Measurements from ENCODE around the gene LHX6.

LHX6 gene

DNA sequence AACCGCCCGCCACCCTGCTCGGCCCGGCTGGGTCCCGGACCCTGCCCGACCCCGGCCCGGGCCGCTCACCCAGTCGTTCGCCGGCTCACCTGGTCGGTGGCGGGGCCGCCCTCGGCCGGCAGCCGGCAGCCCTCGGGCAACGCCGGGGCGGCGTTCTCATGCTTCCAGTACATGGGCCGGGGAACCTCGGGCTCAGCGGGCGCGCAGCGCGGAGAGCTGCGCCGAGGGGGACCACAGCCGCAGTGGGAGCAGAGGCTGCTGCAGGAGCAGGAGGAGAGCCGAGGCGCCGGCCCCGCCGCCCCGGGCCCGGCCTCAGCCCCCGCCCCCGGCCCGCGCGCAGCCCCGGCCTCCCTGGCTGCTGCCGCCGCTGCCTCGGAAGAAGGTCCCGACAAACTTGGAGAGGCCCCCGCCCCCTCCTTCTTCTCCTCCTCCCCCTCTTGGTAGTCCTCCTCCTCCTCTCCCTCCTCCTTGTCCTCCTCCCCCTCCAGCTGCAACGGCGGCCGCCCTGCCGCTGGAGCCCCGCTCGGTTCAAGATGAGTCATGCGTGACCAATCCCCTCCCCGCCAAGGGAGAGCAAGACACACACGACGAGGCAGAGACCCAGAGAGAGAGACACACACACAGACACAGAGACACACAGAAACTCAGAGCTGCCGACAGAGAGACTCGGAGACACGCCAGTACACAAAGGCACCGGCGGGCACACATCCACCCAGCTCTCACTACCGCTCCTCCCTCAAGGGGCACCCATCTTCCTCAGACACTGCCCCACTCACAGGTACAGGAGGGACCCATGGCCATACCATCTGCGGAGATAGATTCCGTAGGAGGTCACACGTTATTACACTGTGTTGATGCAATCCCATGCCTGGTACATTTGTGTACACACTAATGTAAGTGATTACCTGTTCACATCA lies at the start of gene LHX6:
Gene LHX6, minus strand, starts transcription at position 390 of the 917 bp plus-strand sequence. Its CDS starts 217 bp downstream, at position 173.
- DNase-seq = no peak

- DNase-seq = no peak
Measured at GRCh38 chr9:122277285-122277897, 48.6 kb upstream of the LHX6 start.

DNA sequence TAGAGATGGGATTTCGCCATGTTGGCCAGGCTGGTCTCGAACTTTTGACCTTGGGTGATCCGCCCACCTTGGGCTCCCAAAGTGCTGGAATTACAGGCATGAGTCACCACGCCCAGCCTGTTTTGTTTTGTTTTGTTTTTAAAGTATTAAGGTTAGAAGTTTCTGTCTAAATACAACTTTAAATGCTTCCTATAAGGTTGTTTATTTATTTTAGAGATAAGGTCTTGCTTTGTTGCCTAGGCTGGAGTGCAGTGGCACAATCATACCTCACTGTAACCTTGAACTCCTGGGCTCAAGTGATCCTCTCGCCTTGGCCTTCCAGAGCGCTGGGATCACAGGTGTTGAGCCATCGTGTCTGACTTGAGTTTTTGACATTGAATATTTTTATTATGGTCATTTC lies 47.3 kb upstream of the LHX6 start:
- no peak for DNase-seq

GRCh38 chr9:122274055-122274454 lies 45.3 kb upstream of the LHX6 start:
- no peak for DNase-seq

DNA sequence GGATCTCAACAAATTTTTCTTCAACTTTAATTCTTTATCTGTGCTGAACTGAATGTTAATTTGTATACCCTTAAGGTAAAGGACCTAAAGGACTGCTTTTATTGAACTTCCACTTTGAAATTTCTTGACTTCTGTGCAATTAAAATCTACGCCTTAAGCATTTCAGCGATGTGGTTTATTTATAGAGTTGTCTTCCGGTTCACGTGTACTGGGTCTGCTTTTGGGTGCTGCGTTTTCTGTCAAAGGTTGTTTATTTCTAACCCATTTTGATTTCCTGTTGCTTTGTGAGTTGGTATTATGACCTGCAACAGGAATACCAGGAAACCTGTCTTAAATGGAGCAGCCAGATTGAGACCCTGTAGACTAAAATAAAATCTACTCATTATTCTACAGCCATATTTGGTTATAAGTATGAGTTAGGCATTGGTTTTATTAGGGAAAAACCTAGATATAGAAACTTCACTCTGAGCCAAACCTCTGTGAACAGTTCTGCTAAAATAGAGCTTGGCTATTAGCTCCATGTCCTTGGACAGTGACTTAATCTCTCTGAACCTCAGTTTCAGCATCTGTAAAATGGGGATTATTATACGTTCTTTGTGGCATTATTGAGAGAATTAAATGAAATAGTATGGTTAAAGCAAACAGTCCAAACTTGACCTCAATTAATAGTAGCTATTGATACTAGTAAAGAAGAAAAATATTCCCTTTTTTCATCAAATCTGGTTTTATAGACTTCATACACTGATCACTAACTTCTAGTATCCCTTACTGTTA lies 39.5 kb upstream of the LHX6 start:
- DNase-seq = no peak

DNA sequence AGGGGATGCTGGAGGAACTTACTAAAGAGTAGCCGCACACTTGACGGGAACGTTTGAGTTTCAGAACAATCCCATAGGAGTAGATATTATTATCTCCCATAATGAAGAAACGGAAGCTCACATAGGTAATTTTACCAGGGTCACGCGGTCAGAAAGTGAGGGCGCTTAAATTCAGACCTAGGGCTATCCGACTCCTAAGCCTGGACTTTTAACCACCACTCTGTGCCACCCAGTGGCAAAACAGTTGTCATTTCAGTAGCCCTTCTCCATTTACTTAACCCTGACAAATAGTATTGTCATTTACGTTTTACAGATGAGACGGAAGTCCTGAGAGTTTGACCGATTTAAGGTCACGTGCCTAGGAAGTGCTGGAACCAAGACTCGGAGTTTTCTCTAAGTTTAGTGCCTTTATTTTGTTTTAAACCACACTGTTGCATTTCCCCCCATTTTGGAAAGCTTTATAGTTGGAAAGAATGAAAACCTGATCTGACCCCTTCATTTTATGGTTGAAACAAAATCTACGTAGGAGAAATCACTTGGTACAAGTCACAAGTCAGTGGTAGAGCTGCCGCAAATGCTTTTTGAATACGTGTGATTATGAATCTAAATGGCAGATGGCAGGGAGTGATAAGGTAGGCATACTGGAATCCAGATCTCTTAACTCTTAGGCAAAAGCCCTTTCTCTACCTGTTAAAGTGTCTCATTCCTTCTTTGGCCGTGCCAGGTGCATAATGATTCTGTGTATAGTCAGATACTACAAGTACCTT lies 36.6 kb upstream of the LHX6 start:
- no peak for DNase-seq

DNA sequence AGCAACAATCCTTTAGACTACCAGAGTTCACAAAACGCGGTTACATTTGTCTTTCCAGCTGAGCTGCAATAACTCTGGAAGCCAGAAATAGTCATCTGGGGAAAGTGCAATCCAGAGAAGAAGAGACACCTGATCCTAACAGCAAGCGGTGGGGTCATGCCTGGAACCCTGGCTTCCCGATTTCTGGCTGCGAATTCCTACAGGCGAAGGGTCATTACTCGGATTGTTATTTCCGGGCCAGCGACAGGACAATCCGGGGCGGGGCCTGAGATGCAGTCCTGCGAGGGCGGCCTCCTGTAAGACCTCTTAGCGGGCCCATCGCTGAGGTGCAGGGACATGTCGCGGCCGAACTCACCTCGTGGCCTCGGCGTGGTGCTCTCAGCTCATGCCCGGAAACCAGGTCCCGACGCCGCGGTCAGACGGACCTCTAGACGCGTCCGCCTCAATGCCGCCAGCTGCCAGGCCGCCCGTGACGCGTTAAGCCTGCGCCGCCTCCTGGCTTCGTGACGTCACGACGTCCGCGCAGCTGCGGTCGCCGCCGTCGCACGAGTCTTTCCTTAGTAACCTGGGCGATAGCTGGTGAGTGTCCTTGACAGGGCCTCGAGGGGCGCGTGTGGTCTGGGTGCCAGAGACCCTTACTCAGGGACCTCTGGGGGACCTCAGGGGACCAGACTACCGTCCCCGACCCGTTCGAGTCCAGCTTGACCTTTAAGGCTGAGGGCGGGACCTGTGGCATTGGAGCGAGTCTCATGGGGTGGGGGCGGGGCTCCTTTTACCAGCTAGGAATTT lies 35.8 kb upstream of the LHX6 start, which contains the start of the genes MRRF and RBM18:
Gene MRRF, plus strand, starts transcription at position 523 of the 789 bp plus-strand sequence. CDS start 6,010 bp downstream, outside the sequence.
Gene RBM18, minus strand, starts transcription at position 481 of the 789 bp plus-strand sequence. CDS start 3,348 bp downstream, outside the sequence.
- peak; percentile 80 for DNase-seq

DNA sequence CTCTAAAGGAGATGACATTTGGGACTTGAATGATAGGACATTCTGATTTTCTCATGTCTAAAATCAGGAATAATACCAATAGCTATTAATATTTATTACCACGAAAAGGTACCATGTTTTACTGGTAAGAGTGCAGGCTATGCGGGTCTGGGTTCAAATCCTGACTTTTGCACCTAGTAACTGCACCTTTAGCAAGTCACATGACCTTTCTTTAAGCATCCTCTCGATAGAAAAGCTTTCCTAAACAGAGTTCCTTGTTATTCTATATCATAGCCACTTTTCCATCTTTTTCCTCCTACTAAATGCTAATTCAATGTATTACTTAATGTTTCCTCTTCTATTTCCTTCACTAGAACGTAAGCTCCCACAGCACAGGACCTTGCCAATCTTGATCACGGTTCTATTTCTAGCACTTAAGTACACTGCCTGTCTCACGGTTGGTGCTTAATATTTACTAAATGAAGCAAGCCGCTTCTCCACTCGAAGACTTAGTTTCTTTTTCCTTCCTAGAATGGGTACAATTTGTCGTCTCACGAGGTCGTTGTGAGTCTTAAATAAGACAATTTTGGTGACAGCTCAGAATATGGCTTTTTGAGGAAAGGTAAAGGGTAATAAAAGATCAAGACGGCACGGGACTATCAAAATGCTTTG lies 35.1 kb upstream of the LHX6 start:
- no peak for DNase-seq

- DNase-seq = no peak
Measured at GRCh38 chr9:122262073-122262472, 33.3 kb upstream of the LHX6 start.

- DNase-seq = no peak
Measured at GRCh38 chr9:122261469-122261881, 32.7 kb upstream of the LHX6 start.

DNA sequence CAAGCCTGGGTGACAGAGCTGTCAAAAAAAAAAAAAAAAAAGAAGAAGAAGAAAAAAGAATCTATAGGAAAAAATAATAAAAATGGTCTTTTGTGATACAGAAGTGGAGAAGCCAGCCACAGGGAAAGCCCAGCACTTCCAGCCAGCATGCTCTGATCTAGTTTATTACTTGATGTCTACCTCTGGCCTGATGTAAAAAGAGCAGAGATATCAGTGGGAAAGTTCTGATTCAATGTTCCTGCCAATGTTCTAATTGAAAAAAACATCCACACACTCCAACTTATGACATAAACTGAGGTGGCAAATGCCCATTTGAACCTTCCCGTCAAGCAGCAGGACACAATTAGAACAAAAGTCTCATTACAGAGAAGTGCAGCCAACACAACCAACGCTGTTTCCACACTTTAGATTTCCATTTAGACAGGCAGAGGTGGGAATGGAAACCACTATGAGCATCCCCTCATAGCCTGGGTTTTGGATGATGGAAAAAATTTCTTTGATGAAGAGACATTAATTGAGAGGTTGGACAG lies 30.2 kb upstream of the LHX6 start:
- no peak for DNase-seq

- no peak for DNase-seq
Measured at GRCh38 chr9:122256206-122256605, 27.4 kb upstream of the LHX6 start.

DNA sequence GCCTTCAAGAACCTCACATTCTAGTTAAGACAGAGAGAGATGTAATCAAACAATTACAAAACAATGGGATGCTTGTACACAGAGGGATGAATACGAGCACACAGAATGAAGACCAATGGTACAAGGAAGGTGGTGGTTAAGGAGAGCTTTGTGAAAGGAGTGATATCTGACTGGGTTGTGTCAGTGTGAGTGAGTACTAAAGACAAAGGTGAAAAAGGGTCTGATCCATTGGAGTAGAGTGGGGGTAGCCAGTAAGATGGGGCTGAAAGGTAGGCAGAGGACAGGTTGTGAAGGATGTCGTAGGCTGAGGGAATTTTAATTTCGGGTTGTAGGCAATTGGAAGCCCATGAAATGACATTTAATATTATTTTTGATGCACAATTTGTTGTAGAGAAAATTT lies 26.0 kb upstream of the LHX6 start:
- DNase-seq = no peak

DNA sequence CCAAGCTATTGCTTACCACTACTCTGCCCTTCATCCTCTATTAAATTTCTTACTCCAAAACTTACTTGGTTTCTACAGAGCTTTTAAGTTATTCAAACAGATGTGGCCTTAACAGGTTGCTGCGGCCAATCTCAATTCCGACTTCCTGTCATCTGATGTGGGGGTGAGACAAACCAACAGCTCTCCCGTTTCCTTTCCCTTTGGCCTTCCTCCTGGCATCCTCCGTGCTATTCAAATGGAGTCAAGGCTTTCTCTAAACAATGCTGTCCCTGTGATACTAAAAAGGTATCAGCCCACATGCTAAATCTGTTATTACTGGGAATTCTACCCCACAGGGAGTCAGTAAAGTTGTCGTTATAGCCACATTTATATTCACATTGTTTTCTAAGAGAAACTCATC lies 24.0 kb upstream of the LHX6 start:
- DNase-seq = no peak

GRCh38 chr9:122251351-122251750 lies 22.6 kb upstream of the LHX6 start:
- no peak for DNase-seq

GRCh38 chr9:122248448-122248865 lies 19.7 kb upstream of the LHX6 start:
- DNase-seq = no peak

DNA sequence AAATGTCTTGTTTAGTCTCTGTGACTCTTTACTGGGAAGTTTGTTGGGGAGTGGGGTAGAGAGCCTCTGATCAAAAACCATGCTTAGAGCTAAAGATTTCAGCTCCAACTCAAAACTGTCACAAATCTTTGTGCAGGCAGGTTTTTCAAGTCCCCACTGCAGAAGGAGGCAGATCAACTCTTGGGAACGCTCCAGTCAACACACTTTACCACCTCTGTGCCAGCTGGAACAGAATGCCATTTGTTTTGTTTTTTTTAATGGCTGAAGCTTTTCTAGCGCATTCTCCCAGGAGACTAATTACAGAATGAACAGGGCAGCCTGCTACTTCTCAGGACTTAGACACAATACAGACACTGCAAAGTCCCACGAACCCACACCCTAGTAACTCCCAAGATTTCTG lies 17.9 kb upstream of the LHX6 start:
- DNase-seq = no peak

- no peak for DNase-seq
Measured at GRCh38 chr9:122244349-122244748, 15.6 kb upstream of the LHX6 start.

DNA sequence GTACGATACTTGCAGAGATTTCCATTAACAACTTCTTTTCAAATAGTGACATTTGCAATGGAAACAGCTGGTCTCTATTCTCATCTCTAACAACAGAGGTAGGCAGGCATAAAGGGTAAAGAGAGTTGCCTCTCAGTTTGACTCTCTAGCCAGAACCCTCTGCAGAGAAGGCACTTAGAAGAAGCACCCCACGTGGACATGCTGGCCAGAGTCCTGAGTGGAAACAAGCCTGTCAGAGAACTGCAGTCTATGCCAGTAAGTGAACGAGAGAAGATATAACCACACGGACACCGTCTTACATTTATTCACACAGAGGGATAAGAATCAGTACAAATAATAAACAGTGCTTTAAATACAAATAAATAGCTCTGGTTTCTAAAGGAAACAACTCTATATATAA lies 11.0 kb upstream of the LHX6 start:
- DNase-seq = no peak

- DNase-seq = no peak
Measured at GRCh38 chr9:122236681-122237080, 7.9 kb upstream of the LHX6 start.

Measured in activated gamma-delta T cell treated with Interleukin-2 at 50 U/mL for 16 hours (primary cell).